GM12892 (cell line): ENCODE results near the gene PSMF1.

Experiments used
- POLR2A ChIP-seq: IDR thresholded peaks from 2 replicates; pipeline ENCODE4 v1.6.1; 2011; ENCODE audit warnings: low read depth, low read length, control low read depth
- POLR2AphosphoS5 ChIP-seq: IDR thresholded peaks from 2 replicates; pipeline ENCODE4 v1.6.1; 2011; ENCODE audit warnings: low read depth, low read length, control low read depth

DNA sequence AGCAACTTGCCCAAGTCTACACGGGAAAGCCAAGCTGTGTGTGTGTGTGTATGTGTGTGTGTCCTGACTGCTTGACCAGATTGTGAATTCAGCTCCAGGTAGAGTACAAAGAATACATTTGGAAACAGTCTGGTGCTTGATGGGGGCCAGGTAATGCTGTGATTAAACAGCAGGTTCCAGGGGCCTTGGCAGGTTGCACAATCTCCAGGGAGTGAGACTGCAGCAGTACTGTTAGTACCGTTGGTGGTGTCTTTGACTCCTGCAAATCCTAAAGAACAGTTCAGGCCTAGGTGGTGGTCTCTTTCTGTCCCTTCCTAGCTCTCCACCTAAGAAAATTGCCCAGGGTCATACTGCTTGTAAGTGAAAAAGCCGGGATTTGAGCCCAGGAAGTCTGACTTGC is 11.2 kb upstream of the PSMF1 start:
- TF ChIP-seq POLR2AphosphoS5 (no peak), POLR2A (no peak)
